ENCODE data around the gene NTM.

GRCh38 chr11:131670876-131671275 lies 300.5 kb downstream of the NTM start:
- TF ChIP-seq CTCF (conservative IDR thresholded peaks at IDR 0.05; ENCODE audit: low read depth, low read length), result no peak
- no peak for TF ChIP-seq EZH2 (IDR thresholded peaks at IDR 0.05; ENCODE audit: borderline replicate concordance, low read depth, low read length, poor library complexity, severe bottlenecking)
